A549 (cell line): ENCODE data around the gene CDKN3. TPM values are rescaled to one million over a fixed set of nuclear protein-coding genes. Genes with fewer than 3 reads are reported as not detected.
A peak's percentile ranks its signal among the peaks of the same experiment; 100 is the strongest.

ENCODE experiments used
- ATAC-seq, 2 experiments: fragments of 200-7000 bp in 1 of 2; fragments of >200 bp in 1 of 2; cut with Nextera tagmentation in 1 of 2; cut with Tn5 transposase in 1 of 2; 3 replicates each; pipeline versions ENCODE4 v1.8.0 to v1.9.1; 2018 to 2020; ENCODE audit warnings: mild to moderate bottlenecking in 1 of 2, moderate library complexity in 1 of 2
- CTCF ChIA-PET: fragments of 300-600 bp; sonication (Branson Sonifier 250); formaldehyde crosslinking; extraction: SDS; loops from one replicate; lab custom pipeline; 2021; ENCODE audit warnings: antibody characterized with exemption, inconsistent platforms; lab: Yijun Ruan, JAX
- POLR2A ChIA-PET: fragments of 350-600 bp; formaldehyde crosslinking; extraction: SDS; loops from one replicate; lab custom pipeline; 2021; ENCODE audit warnings: antibody characterized with exemption, inconsistent platforms; lab: Yijun Ruan, JAX
- DNase-seq, 2 experiments: peaks; one replicate each; pipeline versions ENCODE4 v3.0.0 to v3.0.0-alpha.2; 2011 to 2016; ENCODE audit warnings: low read depth in 1 of 2, low spot score in 1 of 2
- FAIRE-seq: peaks from 2 replicates; lab custom pipeline; 2011; peaks lifted over from hg19 to GRCh38; lab: Jason Lieb, UNC
- H3K27ac ChIP-seq, 2 experiments: fragments of >200 bp; sonication (Bioruptor Twin); formaldehyde crosslinking; 3 replicates each; pipeline ENCODE4 v1.5.1; 2016 to 2017
- H3K4me1 ChIP-seq: fragments of >200 bp; sonication (Bioruptor Twin); formaldehyde crosslinking; 3 replicates; pipeline ENCODE4 v1.6.1; 2016
- H3K4me2 ChIP-seq: fragments of >200 bp; sonication (Bioruptor Twin); formaldehyde crosslinking; 3 replicates; pipeline ENCODE4 v1.6.1; 2016
- H3K4me3 ChIP-seq: fragments of >200 bp; sonication (Bioruptor Twin); formaldehyde crosslinking; 3 replicates; pipeline ENCODE4 v1.5.1; 2016
- H3K9me3 ChIP-seq: fragments of >200 bp; sonication (Bioruptor Twin); formaldehyde crosslinking; 3 replicates; pipeline ENCODE4 v1.6.1; 2016
- BHLHE40 ChIP-seq: IDR thresholded peaks from 2 replicates; pipeline ENCODE4 v1.6.1; 2012; ENCODE audit warnings: low read depth, low read length, inconsistent platforms
- EHMT2 ChIP-seq: fragments of 200-600 bp; sonication (generic); IDR thresholded peaks from 2 replicates; pipeline ENCODE4 v1.6.1; 2016; ENCODE audit warnings: antibody characterized with exemption, low read depth, mild to moderate bottlenecking, moderate library complexity
- FOXS1 ChIP-seq: fragments of 250-450 bp; sonication (Bioruptor Pico); IDR thresholded peaks from 2 replicates; pipeline ENCODE4 v1.5.0; 2020; ENCODE audit warnings: mild to moderate bottlenecking, moderate library complexity
- HES2 ChIP-seq: fragments of >200 bp; sonication (Bioruptor Twin); formaldehyde crosslinking; IDR thresholded peaks from 2 replicates; pipeline ENCODE4 v1.6.1; 2016
- MAFK ChIP-seq: fragments of 450-650 bp; IDR thresholded peaks from 2 replicates; pipeline ENCODE4 v1.6.1; 2014; ENCODE audit not compliant: partially characterized antibody
- NPAS2 ChIP-seq: fragments of 250-450 bp; sonication (Bioruptor Pico); IDR thresholded peaks from 2 replicates; pipeline ENCODE4 v1.8.0; 2022; ENCODE audit warnings: mild to moderate bottlenecking, moderate library complexity, borderline replicate concordance
- NR3C1 ChIP-seq: fragments of >200 bp; sonication (Bioruptor Twin); formaldehyde crosslinking; IDR thresholded peaks from 3 replicates; pipeline ENCODE4 v1.6.1; 2017
- PBX3 ChIP-seq: IDR thresholded peaks from 2 replicates; pipeline ENCODE4 v1.6.1; 2012
- RAD21 ChIP-seq, 2 experiments: fragments of >200 bp in 1 of 2; sonication (Bioruptor Twin) in 1 of 2; formaldehyde crosslinking in 1 of 2; IDR thresholded peaks in 1 of 2; conservative IDR thresholded peaks in 1 of 2; 2 replicates in 1 of 2; 3 replicates in 1 of 2; pipeline ENCODE4 v1.6.1; 2012 to 2018; ENCODE audit warnings: inconsistent platforms in 1 of 2
- RCOR1 ChIP-seq: fragments of 150-350 bp; IDR thresholded peaks from 2 replicates; pipeline ENCODE4 v1.6.1; 2014; ENCODE audit warnings: antibody characterized with exemption, low read length, low read depth
- RNF2 ChIP-seq: fragments of 200-600 bp; sonication (generic); IDR thresholded peaks from 2 replicates; pipeline ENCODE4 v1.6.1; 2016; ENCODE audit warnings: low read depth, mild to moderate bottlenecking, antibody characterized with exemption, moderate library complexity, borderline replicate concordance
- SMC3 ChIP-seq: fragments of >200 bp; sonication (Bioruptor Twin); formaldehyde crosslinking; IDR thresholded peaks from 3 replicates; pipeline ENCODE4 v1.6.1; 2018; ENCODE audit warnings: inconsistent platforms
- TP53 ChIP-seq: fragments of 250-450 bp; sonication (Bioruptor Pico); IDR thresholded peaks from 2 replicates; pipeline ENCODE4 v1.5.0; 2021; ENCODE audit warnings: mild to moderate bottlenecking, moderate library complexity
- USF2 ChIP-seq: fragments of 450-650 bp; IDR thresholded peaks from 2 replicates; pipeline ENCODE4 v1.6.1; 2014; ENCODE audit warnings: antibody characterized with exemption
- ZFP36 ChIP-seq: fragments of 450-650 bp; IDR thresholded peaks from 2 replicates; pipeline ENCODE4 v1.6.1; 2014; ENCODE audit warnings: borderline replicate concordance; ENCODE audit not compliant: partially characterized antibody
- WGBS: methylation state at CpG from one replicate; pipeline ENCODE4 v1.1.6; 2017; ENCODE audit errors: missing lambda C conversion rate; 5-methylcytosine and 5-hydroxymethylcytosine counted together
- polyA plus RNA-seq, 4 experiments: library from polyadenylated mRNA; depleted of rRNA in 3 of 4; stranded (reverse); fragments of >200 nt; fragmentation: RNase III in 1 of 4; extraction: RNeasy Plus Mini Kit Qiagen cat#74134 plus additional on column Dnase treatment in 1 of 4; gene quantifications; 2 replicates in 3 of 4; 3 replicates in 1 of 4; pipeline ENCODE4 v1.2.3, GENCODE V29; 2011 to 2017
- TF ChIP-seq, protein P1 (sequence below): fragments of 250-450 bp; sonication (Bioruptor Pico); IDR thresholded peaks from 2 replicates; pipeline ENCODE4 v1.5.0; 2020; ENCODE audit warnings: low read depth, mild to moderate bottlenecking, moderate library complexity
- TF ChIP-seq, protein P2 (sequence below): fragments of 150-350 bp; IDR thresholded peaks from 2 replicates; pipeline ENCODE4 v1.6.1; 2014; ENCODE audit warnings: low read depth, mild to moderate bottlenecking, low read length

Gene CDKN3
- polyA plus RNA-seq, 2 of the 4 experiments (the other 2 are of a cell fraction) = 67.4 to 154 TPM

DNA sequence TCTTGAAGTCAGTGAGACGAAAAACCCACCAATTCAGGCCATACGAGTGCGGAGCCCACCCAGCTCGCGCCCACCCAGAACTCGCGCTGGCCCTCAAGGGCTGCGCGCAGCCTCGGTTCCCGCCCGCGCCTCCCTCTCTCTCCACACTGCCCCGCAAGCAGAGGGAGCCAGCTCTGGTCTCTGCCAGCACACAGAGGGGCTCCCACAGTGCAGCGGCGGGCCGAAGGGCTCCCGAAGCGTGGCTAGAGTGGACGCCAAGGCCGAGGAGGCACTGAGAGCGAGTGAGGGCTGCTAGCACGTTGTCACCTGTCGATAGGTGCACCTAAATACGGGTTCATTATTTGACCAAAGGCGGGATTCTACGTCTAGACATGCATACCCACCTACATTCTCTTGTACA is 2.2 kb upstream of the CDKN3 start:
- no peak for DNase-seq
- ChIA-PET POLR2A (no interaction called here), CTCF (interaction anchor here (0.5 to 3.2 kb wide), 4 partner anchors 26 to 911 kb away, joined by 3 to 11 read pairs (median 3); no protein-coding TSS in a partner anchor)
- 87% methylated on average over 23 of the region's 27 CpGs for WGBS
- no peak overlapping the region for H3K27ac ChIP-seq
- no peak for FAIRE-seq
- H3K4me1 ChIP-seq = peaks cover 21% of the 10 kb centered on the region
- no peaks in the 10 kb centered on the region for H3K9me3 ChIP-seq
- no peak for ATAC-seq
- H3K4me3 ChIP-seq = no peak overlapping the region
- TF ChIP-seq PBX3 = no peak
- H3K4me2 ChIP-seq = no peak overlapping the region

GRCh38 chr14:54395284-54395683 is 1.5 kb upstream of the CDKN3 start:
- peaks cover 25% of the 10 kb centered on the region for H3K4me1 ChIP-seq
- DNase-seq (no peak), FAIRE-seq (no peak), ATAC-seq (no peak)
- H3K27ac ChIP-seq = no peak overlapping the region
- WGBS = 72% methylated on average over 4 of the region's 4 CpGs
- CTCF ChIA-PET = interaction anchor here (1.1 to 3.2 kb wide), 5 partner anchors 26 to 296 kb away, joined by 3 to 11 read pairs (median 3); no protein-coding TSS in a partner anchor
- no peak overlapping the region for H3K4me3 ChIP-seq
- POLR2A ChIA-PET = no interaction called here
- no peak for TF ChIP-seq NPAS2 (CRISPR knock-in tag)
- no peak for TF ChIP-seq RCOR1
- no peak for TF ChIP-seq SMC3
- TF ChIP-seq TP53 (CRISPR knock-in tag) = no peak
- TF ChIP-seq USF2 = no peak
- TF ChIP-seq ZFP36 = no peak
- TF ChIP-seq FOXS1 (CRISPR knock-in tag) = no peak
- no peak for TF ChIP-seq RNF2
- no peaks in the 10 kb centered on the region for H3K9me3 ChIP-seq
- H3K4me2 ChIP-seq = no peak overlapping the region

DNA sequence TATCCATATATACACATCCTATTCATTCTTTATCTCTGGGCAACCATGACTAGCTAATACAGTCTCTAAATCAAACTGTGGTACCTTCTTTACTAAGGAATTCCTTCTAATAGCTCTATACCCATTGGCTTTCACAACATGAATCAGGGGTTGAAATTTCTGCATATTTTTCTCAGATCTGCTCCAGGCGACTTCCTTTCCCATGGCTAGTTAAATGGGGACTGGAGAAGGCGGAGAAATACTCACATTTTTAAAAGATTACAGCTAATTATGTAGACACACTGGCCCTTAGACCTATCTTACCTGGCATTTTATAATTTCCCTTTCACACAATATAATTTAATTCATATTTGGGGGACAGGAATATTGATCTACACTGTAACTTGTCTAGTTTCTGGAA is 1.1 kb upstream of the CDKN3 start:
- Histone ChIP-seq H3K9me3 (no peaks in the 10 kb centered on the region), H3K4me2 (peak overlapping the region; percentile 77; the same call in 2 of the 3 replicates), H3K27ac (no peak overlapping the region), H3K4me3 (no peak overlapping the region), H3K4me1 (peaks cover 28% of the 10 kb centered on the region)
- WGBS = 92% methylated on average over 2 of the region's 2 CpGs
- POLR2A ChIA-PET = interaction anchor here (0.8 to 1.5 kb wide), 2 partner anchors 16 to 114 kb away, joined by 3 read pairs; partner anchors contain the start of gene CGRRF1
- CTCF ChIA-PET = interaction anchor here (0.7 to 3.2 kb wide), 8 partner anchors 25 to 1975 kb away, joined by 3 to 11 read pairs (median 3); no protein-coding TSS in a partner anchor
- FAIRE-seq (no peak), DNase-seq (no peak), ATAC-seq (no peak)
- TF ChIP-seq RAD21 (conservative IDR thresholded peaks at IDR 0.05 in 1 of 2, IDR thresholded peaks at IDR 0.05 in 1 of 2) = no peak
- no peak for TF ChIP-seq BHLHE40
- no peak for TF ChIP-seq MAFK
- TF ChIP-seq, protein P1, sequence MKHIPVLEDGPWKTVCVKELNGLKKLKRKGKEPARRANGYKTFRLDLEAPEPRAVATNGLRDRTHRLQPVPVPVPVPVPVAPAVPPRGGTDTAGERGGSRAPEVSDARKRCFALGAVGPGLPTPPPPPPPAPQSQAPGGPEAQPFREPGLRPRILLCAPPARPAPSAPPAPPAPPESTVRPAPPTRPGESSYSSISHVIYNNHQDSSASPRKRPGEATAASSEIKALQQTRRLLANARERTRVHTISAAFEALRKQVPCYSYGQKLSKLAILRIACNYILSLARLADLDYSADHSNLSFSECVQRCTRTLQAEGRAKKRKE = no peak
- no peak for TF ChIP-seq NR3C1
- no peak for TF ChIP-seq PBX3
- no peak for TF ChIP-seq HES2
- no peak for TF ChIP-seq EHMT2
- no peak for TF ChIP-seq SMC3
- TF ChIP-seq, protein P2, sequence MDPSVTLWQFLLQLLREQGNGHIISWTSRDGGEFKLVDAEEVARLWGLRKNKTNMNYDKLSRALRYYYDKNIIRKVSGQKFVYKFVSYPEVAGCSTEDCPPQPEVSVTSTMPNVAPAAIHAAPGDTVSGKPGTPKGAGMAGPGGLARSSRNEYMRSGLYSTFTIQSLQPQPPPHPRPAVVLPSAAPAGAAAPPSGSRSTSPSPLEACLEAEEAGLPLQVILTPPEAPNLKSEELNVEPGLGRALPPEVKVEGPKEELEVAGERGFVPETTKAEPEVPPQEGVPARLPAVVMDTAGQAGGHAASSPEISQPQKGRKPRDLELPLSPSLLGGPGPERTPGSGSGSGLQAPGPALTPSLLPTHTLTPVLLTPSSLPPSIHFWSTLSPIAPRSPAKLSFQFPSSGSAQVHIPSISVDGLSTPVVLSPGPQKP = no peak
